ENCODE data around the gene SEPTIN3.

SEPTIN3 gene, protein sequence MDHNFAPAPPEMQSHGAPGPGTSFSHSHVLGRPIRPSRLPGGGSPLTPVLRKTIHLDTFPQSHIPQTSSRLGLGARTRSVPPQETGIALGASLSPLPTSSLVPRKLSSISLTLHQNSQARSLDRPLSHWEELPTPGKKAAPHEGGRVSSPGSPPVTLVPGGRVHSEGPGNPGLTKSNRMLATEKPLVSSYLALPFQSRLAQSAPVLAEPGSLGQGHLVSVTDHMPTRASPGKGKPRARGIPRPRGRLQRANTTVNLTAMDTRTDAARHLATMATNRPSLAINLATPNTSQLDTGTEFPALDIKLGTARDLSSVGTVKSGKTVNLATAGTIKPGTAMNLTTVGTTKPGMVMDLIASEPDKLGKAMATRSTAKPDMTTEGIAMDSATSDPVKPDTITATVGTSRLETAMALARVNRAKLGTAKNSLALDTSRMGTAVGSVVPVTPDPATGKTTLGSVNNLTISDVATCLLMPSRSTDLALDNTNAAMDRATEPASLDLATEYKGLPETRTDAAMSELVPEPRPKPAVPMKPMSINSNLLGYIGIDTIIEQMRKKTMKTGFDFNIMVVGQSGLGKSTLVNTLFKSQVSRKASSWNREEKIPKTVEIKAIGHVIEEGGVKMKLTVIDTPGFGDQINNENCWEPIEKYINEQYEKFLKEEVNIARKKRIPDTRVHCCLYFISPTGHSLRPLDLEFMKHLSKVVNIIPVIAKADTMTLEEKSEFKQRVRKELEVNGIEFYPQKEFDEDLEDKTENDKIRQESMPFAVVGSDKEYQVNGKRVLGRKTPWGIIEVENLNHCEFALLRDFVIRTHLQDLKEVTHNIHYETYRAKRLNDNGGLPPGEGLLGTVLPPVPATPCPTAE

DNA sequence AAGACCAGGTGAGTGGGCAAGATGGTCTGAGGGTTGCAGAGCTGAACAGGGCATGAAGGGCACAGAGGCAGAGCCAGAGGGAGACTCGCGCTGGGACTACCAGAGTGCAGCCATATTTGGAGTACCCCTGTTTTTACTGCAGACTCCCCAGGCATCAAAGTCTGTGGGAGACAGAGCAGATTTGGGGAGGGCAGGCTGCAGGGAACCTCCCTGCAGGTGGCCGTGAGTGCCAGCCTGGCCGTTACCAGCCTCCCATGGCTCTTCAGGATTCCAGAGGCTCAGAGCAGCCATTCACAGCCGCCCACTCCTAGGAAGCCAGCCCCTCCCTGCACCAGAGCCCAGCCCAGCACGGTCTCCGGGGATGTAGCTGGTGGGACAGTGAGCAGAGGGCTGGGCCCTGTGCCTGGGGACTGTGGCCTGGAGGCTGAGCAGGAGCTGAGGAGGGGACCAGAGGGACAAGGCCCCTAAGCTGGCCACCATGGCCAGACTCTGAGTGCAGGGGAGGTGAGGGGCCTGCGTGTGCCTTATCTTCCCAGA lies at the start of gene SEPTIN3:
Gene SEPTIN3 (plus strand): TSS at position 334 of the 537 bp plus-strand sequence. CDS start 2,050 bp downstream, outside the sequence.
- no peaks in the 10 kb centered on the region for H3K36me3 ChIP-seq (ENCODE audit: insufficient read depth, low read length)
- peaks cover 9% of the 10 kb centered on the region for H3K4me1 ChIP-seq (ENCODE audit: insufficient read depth, low read length)

DNA sequence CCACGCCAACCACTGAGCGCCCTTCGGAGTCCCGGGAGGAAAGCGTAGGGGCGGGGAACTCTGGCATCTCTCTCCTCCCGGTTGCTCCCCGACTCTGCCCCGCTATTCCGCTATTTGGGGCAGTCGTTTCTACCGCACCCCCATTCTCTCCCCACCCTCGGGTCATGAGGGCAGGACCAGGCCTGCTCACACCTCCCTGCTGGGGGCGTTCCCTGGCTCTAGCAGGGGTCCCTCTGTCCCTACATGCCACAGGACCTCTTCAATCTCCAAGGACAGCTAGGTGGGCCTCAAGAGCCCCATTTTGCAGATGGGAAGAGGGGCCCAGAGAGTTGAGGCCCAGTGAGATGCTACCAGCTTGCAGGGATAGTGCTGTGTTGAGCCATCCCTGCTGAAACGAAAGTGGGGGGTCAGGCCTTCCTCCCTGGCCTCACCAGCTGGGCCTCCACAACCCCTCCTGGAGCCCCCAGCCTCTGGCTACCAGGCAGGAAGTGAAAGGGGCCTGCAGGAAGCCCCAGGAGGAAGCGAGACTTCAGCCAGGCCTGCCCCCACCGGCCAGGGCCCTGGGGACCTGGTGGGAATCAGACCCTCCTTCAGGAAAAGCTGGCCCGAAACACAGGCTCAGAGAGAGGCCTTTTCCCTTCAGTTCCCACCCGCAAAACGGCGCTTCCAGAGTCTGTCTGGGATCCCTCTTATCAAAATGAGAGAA lies 48.8 kb upstream of the SEPTIN3 start:
- peaks cover 30% of the 10 kb centered on the region for H3K27me3 ChIP-seq (ENCODE audit: insufficient read depth, low read length)
- H3K9me3 ChIP-seq (ENCODE audit: low read length) = no peaks in the 10 kb centered on the region
- H3K4me3 ChIP-seq (ENCODE audit: low read length) = no peak overlapping the region
- no peaks in the 10 kb centered on the region for H3K36me3 ChIP-seq (ENCODE audit: insufficient read depth, low read length)
- H2AFZ ChIP-seq (ENCODE audit: low read depth, low read length) = no peak overlapping the region
- peaks cover 4% of the 10 kb centered on the region for H3K4me1 ChIP-seq (ENCODE audit: insufficient read depth, low read length)

More for the DNA sequence above, at the start of gene SEPTIN3:
- Histone ChIP-seq H3K9me3 (ENCODE audit: low read length) (no peaks in the 10 kb centered on the region), H2AFZ (ENCODE audit: low read depth, low read length) (no peak within 1 kb of the TSS), H3K4me3 (ENCODE audit: low read length) (no peak within 1 kb of the TSS), H3K27me3 (ENCODE audit: insufficient read depth, low read length) (no peaks in the 10 kb centered on the region)

DNA sequence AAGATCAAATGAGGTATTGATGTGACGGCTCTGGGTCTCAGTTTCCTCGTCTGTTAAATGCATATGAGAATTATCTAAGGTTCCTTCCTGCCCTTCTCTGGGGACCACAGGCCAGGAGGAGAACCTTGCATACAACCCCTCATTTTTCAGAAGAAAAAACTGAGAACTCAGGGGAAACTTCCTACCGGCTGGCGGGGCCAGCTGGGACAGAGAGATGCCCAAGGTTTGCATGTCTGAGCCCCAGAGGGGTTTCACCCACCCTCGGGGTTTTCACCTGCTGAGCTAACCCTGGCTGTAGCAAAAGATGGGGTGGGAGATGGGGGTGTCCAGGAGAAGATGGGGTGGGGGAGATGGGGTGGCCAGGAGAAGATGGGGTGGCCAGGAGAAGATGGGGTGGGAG lies 46.9 kb upstream of the SEPTIN3 start:
- H3K9me3 ChIP-seq (ENCODE audit: low read length) = no peaks in the 10 kb centered on the region
- peaks cover 13% of the 10 kb centered on the region for H3K27me3 ChIP-seq (ENCODE audit: insufficient read depth, low read length)
- no peaks in the 10 kb centered on the region for H3K36me3 ChIP-seq (ENCODE audit: insufficient read depth, low read length)
- H3K4me1 ChIP-seq (ENCODE audit: insufficient read depth, low read length) = peaks cover 4% of the 10 kb centered on the region
- H3K4me3 ChIP-seq (ENCODE audit: low read length) = no peak overlapping the region
- H2AFZ ChIP-seq (ENCODE audit: low read depth, low read length) = no peak overlapping the region

DNA sequence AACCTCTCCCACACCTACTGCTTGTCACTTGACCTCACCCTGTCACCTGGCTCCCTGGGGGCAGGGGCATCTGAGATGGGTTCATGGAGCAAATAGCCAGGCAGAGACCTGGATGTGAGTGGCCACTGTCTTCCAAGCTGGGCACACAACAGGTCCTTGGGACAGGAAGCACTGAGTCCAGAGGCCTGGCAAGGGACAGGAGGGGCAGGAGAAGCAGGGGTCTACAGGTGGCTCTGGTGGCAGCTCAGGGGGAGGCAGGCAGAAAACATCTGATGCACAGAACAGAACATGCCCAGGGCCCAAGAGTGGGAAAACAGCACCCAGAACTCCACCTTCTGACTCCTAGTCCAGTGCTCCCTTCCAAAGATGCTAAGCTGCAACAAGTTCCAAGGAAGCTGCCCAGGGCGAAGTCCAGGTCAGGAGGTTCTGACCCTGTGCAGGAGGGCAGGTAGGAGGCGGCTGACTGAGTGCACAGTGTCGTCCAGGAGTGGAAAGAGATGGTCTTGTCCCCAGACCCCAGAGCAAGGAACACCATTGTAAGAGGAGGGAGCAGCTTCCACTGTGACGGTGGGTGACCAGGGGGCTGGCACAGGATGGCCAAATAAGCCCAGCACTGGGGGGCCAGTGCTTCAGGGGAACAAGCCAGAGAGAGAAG lies 46.2 kb upstream of the SEPTIN3 start:
- Histone ChIP-seq H3K36me3 (ENCODE audit: insufficient read depth, low read length) (no peaks in the 10 kb centered on the region), H3K9me3 (ENCODE audit: low read length) (no peaks in the 10 kb centered on the region), H3K4me1 (ENCODE audit: insufficient read depth, low read length) (peaks cover 4% of the 10 kb centered on the region), H3K27me3 (ENCODE audit: insufficient read depth, low read length) (peaks cover 5% of the 10 kb centered on the region), H2AFZ (ENCODE audit: low read depth, low read length) (no peak overlapping the region), H3K4me3 (ENCODE audit: low read length) (no peak overlapping the region)

DNA sequence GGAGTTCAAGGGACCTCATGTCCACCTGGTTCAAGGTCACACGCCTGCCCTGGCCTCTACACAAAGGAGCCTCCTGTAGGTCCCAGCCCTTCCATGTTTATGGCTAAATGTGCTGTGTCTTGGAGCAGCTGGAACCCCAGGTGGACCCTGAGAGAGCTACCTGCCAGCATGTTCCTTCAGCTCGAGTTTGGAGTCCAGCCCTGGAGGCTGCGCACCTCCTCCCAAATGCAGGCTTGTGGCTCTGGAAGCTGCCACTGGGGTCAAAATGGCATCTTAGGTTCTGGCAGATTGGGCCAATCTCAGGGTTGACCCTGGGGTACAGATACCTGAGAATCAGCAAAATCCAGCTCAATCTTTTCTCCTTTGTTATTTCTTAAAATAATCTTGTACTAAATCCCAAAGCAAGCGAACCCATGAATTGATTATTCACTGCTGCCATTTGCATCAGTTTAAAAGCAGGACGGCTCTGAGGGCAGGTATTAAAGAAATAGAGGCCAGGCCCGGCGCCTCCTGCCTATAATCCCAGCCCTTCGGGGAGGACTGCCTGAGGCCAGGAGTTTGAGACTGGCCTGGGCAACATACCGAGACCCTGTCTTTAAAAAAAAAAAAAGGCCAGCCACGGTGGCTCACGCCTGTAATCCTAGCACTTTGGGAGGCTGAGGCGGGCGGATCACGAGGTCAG lies 45.5 kb upstream of the SEPTIN3 start:
- no peak overlapping the region for H2AFZ ChIP-seq (ENCODE audit: low read depth, low read length)
- no peak overlapping the region for H3K4me3 ChIP-seq (ENCODE audit: low read length)
- H3K27me3 ChIP-seq (ENCODE audit: insufficient read depth, low read length) = peaks cover 2% of the 10 kb centered on the region
- H3K9me3 ChIP-seq (ENCODE audit: low read length) = no peaks in the 10 kb centered on the region
- H3K4me1 ChIP-seq (ENCODE audit: insufficient read depth, low read length) = peaks cover 11% of the 10 kb centered on the region
- no peaks in the 10 kb centered on the region for H3K36me3 ChIP-seq (ENCODE audit: insufficient read depth, low read length)

DNA sequence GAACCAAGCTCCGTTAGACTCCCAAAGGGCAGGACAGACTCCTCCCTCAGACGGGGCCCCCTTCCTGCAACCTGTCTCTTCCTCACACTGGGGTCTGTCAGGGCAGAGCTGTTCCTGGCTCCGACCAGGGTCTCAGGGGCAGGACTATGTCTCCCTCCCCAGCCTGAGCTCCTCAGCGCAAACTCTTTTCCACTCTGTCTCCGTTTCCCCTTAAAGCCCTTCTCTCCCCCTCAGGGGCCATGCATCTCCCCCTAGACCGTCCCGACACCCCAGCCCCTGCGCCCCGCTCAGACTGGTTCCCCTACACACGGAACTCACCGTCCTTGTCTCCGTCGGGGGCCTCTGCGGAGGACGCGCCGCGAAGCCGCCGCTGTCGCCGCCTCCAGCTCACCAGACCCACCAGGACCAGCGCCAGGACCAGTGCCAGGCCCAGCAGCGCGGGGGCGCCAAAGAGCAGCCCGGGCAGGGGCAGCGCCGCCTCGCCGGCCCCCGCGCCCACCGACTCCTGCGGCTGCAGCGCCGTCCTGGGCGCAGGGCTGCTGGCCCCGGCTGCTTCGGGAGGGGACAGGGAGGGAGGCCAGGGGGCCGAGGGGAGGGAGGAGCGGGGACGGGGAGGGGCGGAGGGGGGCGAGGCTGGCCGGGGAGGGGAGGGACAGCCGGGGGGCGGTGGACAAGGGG lies 43.3 kb upstream of the SEPTIN3 start:
- Histone ChIP-seq H3K36me3 (ENCODE audit: insufficient read depth, low read length) (no peaks in the 10 kb centered on the region), H3K27me3 (ENCODE audit: insufficient read depth, low read length) (no peaks in the 10 kb centered on the region), H3K4me3 (ENCODE audit: low read length) (no peak overlapping the region), H3K4me1 (ENCODE audit: insufficient read depth, low read length) (peaks cover 8% of the 10 kb centered on the region), H3K9me3 (ENCODE audit: low read length) (no peaks in the 10 kb centered on the region), H2AFZ (ENCODE audit: low read depth, low read length) (no peak overlapping the region)

DNA sequence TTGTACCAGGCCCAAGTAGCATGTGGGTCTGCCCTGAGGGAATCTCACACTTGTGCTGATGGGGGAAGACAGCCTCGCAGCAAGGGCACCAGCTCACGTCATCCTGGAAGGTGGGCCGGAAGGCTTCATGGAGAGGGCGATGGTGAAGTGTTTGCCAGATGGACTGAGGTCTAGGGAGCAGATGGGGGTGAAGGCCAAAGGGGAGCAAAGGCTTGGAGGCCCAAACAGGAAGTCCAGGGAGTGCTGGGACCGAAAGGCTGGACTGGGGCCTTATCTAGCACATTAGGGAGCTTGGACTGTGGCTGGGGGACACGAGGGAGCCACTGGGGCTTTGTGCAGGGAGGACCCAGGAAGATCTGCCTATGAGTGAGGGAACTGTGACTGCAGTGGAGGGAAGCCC lies 41.4 kb upstream of the SEPTIN3 start:
- no peaks in the 10 kb centered on the region for H3K9me3 ChIP-seq (ENCODE audit: low read length)
- H3K4me3 ChIP-seq (ENCODE audit: low read length) = no peak overlapping the region
- H3K27me3 ChIP-seq (ENCODE audit: insufficient read depth, low read length) = no peaks in the 10 kb centered on the region
- no peak overlapping the region for H2AFZ ChIP-seq (ENCODE audit: low read depth, low read length)
- H3K4me1 ChIP-seq (ENCODE audit: insufficient read depth, low read length) = peaks cover 8% of the 10 kb centered on the region
- no peaks in the 10 kb centered on the region for H3K36me3 ChIP-seq (ENCODE audit: insufficient read depth, low read length)

DNA sequence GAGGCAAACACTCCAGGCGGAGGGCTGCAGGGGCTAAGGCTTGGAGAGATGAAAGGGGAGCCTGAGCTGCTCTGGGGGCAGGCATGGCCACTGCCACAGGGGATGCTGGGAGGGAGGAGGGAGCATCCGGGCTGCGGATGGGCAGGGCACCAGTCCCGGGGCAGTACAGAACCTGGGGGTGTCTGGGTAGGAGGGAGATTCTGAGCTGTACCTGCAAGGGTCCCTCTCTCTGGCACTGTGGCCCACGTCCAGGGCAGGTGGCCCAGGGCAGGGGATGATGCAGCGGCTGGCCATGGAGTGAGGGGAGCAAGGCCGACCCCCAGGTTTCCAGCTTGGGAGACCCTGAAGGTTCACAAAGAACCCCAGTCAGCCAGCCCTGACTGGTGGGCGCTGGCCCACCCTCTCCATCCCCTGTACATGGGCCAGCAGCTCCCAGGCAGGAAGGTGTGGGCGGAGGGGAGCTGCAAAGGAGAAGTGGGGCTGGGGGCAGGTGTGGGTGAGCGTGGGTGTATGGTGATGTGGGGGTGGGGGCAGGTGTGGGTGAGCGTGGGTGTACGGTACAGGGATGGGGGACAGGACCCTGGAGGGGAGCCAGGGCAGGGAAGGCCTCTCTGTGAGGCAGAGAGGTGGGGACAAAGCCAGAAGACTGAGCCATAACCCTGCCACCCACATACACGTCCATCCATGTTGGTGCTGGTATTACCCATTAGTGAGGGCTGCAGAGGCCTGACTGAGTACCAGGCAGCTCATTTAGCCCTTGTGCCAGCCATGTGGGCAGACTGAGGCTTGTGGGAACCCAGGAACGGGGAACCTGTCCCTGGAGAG lies 40.4 kb upstream of the SEPTIN3 start:
- H2AFZ ChIP-seq (ENCODE audit: low read depth, low read length) = no peak overlapping the region
- no peaks in the 10 kb centered on the region for H3K9me3 ChIP-seq (ENCODE audit: low read length)
- no peaks in the 10 kb centered on the region for H3K36me3 ChIP-seq (ENCODE audit: insufficient read depth, low read length)
- H3K4me1 ChIP-seq (ENCODE audit: insufficient read depth, low read length) = peaks cover 8% of the 10 kb centered on the region
- H3K4me3 ChIP-seq (ENCODE audit: low read length) = no peak overlapping the region
- no peaks in the 10 kb centered on the region for H3K27me3 ChIP-seq (ENCODE audit: insufficient read depth, low read length)

DNA sequence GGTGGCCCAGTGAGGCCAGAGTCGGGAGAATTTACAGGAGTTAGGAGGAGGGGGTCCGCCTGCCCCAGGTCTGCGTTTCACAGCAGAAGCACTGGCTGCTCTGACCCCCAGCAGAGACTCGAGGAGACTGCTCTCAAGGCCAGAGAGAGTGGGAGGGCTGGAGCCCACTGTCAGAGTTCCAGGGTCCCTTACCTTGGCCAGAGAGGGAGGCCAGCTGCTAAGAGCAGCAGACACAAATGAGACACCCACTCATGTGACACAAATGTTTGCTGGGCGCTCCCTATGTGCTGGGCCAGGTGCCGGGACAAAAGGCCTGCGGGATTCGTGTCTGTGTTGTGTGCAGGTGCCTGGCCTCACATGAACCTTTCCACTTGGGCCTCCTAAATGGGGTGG lies 39.8 kb upstream of the SEPTIN3 start:
- peaks cover 8% of the 10 kb centered on the region for H3K4me1 ChIP-seq (ENCODE audit: insufficient read depth, low read length)
- no peaks in the 10 kb centered on the region for H3K36me3 ChIP-seq (ENCODE audit: insufficient read depth, low read length)
- H3K4me3 ChIP-seq (ENCODE audit: low read length) = no peak overlapping the region
- no peaks in the 10 kb centered on the region for H3K27me3 ChIP-seq (ENCODE audit: insufficient read depth, low read length)
- no peaks in the 10 kb centered on the region for H3K9me3 ChIP-seq (ENCODE audit: low read length)
- no peak overlapping the region for H2AFZ ChIP-seq (ENCODE audit: low read depth, low read length)

DNA sequence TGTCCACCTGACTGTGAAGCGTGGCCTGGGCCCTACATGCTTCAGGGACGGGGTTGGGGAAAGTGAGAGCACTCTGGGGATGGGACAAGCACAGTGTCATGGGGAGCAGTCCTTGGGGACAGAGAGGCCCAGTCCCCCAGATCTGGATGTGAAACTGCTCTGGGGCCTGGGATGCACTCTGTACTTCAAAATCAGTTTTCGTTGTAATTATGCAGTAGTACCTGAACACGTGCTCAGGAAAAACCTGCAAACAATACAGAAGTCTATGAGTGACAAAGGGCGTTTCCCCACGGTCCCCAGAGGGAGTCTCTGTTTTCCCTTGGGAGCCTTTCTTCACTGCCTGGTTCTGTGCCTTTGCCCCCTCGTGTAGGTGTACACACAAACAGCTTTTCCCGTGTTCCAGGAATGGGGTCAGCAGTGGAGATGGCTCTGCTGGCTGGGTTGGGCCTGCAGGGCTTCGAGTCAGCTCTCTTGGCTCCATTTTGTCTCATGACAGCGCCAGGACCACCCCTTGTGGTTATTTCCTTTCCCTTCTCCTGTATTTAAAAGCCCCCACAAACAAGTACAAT lies 37.5 kb upstream of the SEPTIN3 start:
- no peaks in the 10 kb centered on the region for H3K9me3 ChIP-seq (ENCODE audit: low read length)
- no peak overlapping the region for H3K4me3 ChIP-seq (ENCODE audit: low read length)
- H2AFZ ChIP-seq (ENCODE audit: low read depth, low read length) = no peak overlapping the region
- H3K36me3 ChIP-seq (ENCODE audit: insufficient read depth, low read length) = peaks cover under 1% of the 10 kb centered on the region
- H3K27me3 ChIP-seq (ENCODE audit: insufficient read depth, low read length) = no peaks in the 10 kb centered on the region
- peaks cover 8% of the 10 kb centered on the region for H3K4me1 ChIP-seq (ENCODE audit: insufficient read depth, low read length)

DNA sequence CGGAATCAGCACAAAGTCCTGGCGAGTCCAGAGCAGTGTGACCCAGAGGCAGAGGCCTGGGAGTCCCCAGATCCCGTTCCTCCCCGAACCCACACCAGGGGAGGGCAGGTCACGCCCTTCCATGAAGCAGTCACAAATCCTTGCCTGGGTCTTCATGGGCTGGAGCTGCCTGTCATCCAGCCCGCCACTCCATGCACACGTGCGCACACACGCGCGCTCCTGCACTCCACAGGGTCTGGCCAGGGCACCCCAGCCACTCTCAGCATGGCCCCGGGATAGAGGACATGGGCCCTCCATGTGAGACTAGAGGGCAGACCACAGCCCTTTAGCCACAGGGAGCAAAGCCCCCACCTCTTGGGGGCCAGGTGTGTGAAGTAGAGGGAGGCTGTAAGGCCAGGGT lies 36.9 kb upstream of the SEPTIN3 start:
- peaks cover 8% of the 10 kb centered on the region for H3K4me1 ChIP-seq (ENCODE audit: insufficient read depth, low read length)
- H2AFZ ChIP-seq (ENCODE audit: low read depth, low read length) = no peak overlapping the region
- peaks cover 5% of the 10 kb centered on the region for H3K36me3 ChIP-seq (ENCODE audit: insufficient read depth, low read length)
- H3K4me3 ChIP-seq (ENCODE audit: low read length) = no peak overlapping the region
- no peaks in the 10 kb centered on the region for H3K27me3 ChIP-seq (ENCODE audit: insufficient read depth, low read length)
- H3K9me3 ChIP-seq (ENCODE audit: low read length) = no peaks in the 10 kb centered on the region

All from neuron (in vitro differentiated cells).